IPS-18a (cell line): ENCODE results near the gene RAB23.

ENCODE experiments used
- H3K27ac ChIP-seq: one replicate; pipeline ENCODE4 v1.5.1; 2013; ENCODE audit warnings: low read length
- H3K27me3 ChIP-seq: one replicate; pipeline ENCODE4 v1.6.1; 2013; ENCODE audit warnings: mild to moderate bottlenecking, low read length; ENCODE audit not compliant: control insufficient read depth, insufficient read depth
- H3K36me3 ChIP-seq: one replicate; pipeline ENCODE4 v1.6.1; 2013; ENCODE audit warnings: low read depth, low read length; ENCODE audit not compliant: control insufficient read depth
- H3K4me1 ChIP-seq: one replicate; pipeline ENCODE4 v1.6.1; 2013; ENCODE audit warnings: low read depth, low read length; ENCODE audit not compliant: control insufficient read depth
- H3K4me3 ChIP-seq: one replicate; pipeline ENCODE4 v1.5.1; 2013; ENCODE audit warnings: low read length
- H3K9ac ChIP-seq: one replicate; pipeline ENCODE4 v1.6.1; 2013; ENCODE audit warnings: mild to moderate bottlenecking, low read length, moderate library complexity
- H3K9me3 ChIP-seq: one replicate; pipeline ENCODE4 v1.6.1; 2013; ENCODE audit warnings: low read depth, low read length; ENCODE audit not compliant: control insufficient read depth

The RAB23 gene

GRCh38 chr6:57226221-57226620 lies 4.1 kb upstream of the RAB23 start:
- H3K9ac ChIP-seq: no peak overlapping the region
- no peak overlapping the region for H3K4me3 ChIP-seq
- H3K4me1 ChIP-seq: peaks cover 4% of the 10 kb centered on the region
- no peak overlapping the region for H3K27ac ChIP-seq
- no peaks in the 10 kb centered on the region for H3K36me3 ChIP-seq
- no peaks in the 10 kb centered on the region for H3K9me3 ChIP-seq
- peaks cover 10% of the 10 kb centered on the region for H3K27me3 ChIP-seq

DNA sequence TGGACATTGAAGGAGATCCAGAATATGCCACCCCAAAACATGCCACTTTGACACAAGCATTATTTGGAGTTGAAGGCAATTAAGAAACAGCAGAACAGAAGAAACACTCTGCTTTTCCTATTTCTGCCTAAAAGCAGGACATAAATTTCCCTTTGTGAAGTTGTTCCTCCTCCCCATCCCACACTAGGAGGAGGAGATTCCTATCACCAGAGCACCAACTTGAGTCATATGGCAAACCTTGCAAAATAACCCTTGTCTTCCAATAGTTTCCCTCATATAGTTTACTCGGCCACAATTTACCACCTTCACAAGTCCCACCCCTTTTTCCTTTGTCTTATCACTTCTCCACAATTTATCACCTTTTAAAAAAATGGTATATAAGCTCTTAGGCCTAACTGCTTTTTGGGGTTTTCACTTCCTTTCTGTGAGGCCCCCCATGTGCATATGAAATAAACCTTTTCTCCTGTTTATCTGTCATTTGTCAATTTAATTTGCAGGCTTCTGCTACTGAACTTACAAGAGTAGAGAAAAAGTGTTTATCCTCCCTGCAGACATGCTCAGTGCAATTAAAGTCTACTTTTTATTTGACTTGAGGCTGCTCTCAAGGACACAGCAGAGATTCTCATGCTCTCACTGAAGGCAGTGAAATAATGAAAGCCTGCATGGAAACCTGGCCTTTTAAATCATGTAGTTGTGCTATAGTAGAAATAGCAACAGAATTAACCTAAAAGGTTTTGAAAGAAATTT lies 2.8 kb upstream of the RAB23 start:
- Histone ChIP-seq H3K9me3 (no peaks in the 10 kb centered on the region), H3K9ac (no peak overlapping the region), H3K27me3 (peaks cover 10% of the 10 kb centered on the region), H3K4me3 (no peak overlapping the region), H3K4me1 (peaks cover 4% of the 10 kb centered on the region), H3K36me3 (no peaks in the 10 kb centered on the region), H3K27ac (no peak overlapping the region)

DNA sequence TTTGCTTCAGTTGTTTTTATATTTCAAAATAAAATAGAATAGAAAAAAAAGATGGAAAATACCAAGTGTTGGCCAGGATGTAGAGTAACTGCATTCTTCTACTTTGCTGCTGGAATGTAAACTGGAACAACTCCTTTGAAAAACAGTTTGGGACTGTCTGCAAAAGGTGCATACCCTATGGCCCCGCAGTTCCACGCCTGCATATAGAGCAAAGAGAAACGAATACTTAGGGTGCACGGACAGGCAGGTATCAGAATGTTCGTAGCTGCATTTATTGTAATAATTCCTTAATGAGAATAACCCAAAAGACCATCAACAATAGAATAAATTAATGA lies 603 bp upstream of the RAB23 start:
- H3K4me1 ChIP-seq: peaks cover 4% of the 10 kb centered on the region
- peak overlapping the region; percentile 85 for H3K9ac ChIP-seq
- H3K9me3 ChIP-seq: no peaks in the 10 kb centered on the region
- H3K27ac ChIP-seq: no peak overlapping the region
- no peaks in the 10 kb centered on the region for H3K36me3 ChIP-seq
- peak overlapping the region; percentile 98 for H3K4me3 ChIP-seq
- peaks cover 10% of the 10 kb centered on the region for H3K27me3 ChIP-seq

DNA sequence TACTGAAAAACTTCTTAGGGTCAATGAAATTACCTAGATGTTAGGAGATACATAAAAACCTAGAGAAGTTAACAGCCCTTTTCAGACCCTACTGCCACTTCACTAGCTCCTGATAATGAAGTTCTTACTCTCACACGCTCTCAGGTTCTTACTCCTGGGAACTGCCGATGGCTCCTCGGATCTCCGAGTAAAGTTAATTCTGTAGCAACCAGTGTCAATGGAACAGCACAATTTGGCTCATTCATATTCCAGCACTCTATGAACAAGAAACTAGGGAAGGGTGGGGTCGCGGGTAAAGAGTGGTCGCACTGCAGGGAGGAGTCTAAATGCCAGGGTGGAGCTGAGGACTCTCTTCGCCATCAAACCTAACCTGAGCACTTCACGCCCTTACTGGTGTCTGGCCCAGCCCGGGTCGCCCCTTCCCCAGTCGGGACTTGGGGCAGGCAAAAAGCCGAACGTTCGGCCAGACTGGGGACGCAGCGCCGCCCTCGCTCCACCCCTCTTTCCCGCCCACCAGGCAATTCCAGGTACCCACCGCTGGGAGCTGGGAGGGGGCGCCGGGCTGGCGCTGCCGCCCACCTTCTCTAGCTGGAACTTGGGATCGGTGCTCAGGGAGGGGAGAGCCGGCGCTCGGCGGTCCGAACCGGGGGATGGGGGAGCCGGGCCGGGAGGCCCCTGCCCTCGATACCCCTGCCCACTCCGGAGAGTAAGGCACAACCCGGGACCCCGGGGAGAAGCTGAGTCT lies 744 bp downstream of the RAB23 start:
- no peaks in the 10 kb centered on the region for H3K9me3 ChIP-seq
- no peaks in the 10 kb centered on the region for H3K36me3 ChIP-seq
- H3K4me1 ChIP-seq: peaks cover 4% of the 10 kb centered on the region
- peak overlapping the region; percentile 45 for H3K27ac ChIP-seq
- H3K4me3 ChIP-seq: peak overlapping the region; percentile 98
- peak overlapping the region; percentile 85 for H3K9ac ChIP-seq
- peaks cover 10% of the 10 kb centered on the region for H3K27me3 ChIP-seq

DNA sequence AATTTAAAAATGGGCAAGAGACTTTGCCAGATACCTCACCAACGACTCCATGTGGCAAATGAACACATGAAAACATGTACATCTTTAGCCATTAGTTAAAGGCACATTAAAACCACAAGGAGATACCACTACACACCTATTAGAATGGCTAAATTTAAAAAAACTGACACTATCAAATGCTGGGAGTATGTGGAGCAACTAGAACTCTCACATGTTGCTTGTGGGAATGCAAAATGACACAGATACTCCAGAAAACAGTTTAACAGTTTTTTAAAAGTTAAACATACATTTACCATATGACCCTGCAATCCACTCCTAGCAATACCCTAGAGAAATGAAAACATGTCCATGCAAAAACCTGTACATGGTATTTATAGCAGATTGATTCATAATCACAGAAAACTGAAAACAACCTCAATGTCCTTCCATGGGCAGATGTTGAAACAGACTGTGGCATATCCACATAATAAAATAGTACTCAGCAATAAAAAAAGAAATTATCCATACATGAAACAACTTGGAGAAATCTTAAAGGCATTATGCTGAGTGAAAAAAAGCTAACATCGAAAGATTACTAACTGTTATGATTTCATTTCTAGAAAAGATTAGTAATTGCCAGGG lies 1.9 kb downstream of the RAB23 start:
- Histone ChIP-seq H3K4me1 (peaks cover 4% of the 10 kb centered on the region), H3K27me3 (peaks cover 10% of the 10 kb centered on the region), H3K27ac (no peak overlapping the region), H3K9me3 (no peaks in the 10 kb centered on the region), H3K4me3 (peak overlapping the region; percentile 6), H3K9ac (no peak overlapping the region), H3K36me3 (no peaks in the 10 kb centered on the region)

DNA sequence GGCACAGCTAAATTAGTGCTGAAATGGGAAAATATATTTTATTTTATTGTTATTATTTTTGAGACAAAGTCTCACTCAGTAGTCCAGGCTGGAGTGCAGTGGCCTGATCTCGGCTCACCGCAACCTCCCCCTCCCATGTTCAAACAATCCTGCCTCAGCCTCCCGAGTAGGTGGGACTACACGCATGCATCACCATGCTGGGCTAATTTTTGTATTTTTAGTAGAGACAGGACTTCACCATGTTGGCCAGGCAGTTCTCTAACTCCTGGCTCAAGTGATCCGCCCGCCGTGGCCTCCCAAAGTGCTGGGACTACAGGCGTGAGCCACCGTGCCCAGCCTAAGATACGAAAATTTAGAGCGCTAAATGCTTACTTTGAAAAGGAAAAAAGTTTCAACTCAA lies 4.8 kb downstream of the RAB23 start:
- no peaks in the 10 kb centered on the region for H3K27me3 ChIP-seq
- no peak overlapping the region for H3K27ac ChIP-seq
- H3K36me3 ChIP-seq: no peaks in the 10 kb centered on the region
- H3K4me3 ChIP-seq: no peak overlapping the region
- H3K4me1 ChIP-seq: no peaks in the 10 kb centered on the region
- no peaks in the 10 kb centered on the region for H3K9me3 ChIP-seq
- no peak overlapping the region for H3K9ac ChIP-seq

DNA sequence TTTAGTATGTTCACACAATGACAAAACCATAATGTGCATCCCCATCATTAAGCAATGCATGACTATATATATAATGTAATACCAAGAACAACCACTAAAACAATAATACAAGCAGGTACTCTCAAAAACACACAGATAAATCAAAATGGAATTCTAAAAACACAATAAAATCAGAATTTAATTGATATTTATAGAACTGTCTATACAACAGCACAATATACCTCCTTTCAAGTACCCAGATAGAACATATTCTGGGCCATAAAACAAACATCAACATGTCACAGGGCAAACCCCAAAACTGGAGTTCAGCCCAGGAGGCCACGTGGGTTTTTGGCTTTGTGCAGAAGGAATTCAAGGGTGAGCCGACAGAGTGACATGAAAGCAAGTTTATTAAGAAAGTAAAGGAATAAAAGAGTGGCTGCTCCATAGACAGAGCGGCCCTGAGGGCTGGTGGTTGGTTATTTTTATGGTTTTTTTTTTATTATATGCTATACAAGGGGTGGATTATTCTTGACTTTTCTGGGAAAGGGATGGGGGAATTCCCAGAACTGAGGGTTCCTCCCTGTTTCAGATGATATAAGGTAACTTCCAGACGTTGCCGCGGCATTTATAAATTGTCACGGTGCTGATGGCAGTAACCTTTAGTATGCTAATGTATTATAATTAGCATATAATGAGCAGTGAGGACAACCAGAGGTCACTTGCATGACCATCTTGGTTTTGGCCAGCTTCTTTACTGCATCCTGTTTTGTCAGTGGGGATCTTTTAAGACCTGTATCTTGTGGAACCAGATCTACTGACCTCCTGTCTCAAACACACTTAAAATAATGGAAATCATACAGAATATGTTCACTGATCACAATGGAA lies 5.6 kb downstream of the RAB23 start:
- Histone ChIP-seq H3K4me3 (no peak overlapping the region), H3K27ac (no peak overlapping the region), H3K4me1 (no peaks in the 10 kb centered on the region), H3K9me3 (no peaks in the 10 kb centered on the region), H3K9ac (no peak overlapping the region), H3K27me3 (no peaks in the 10 kb centered on the region), H3K36me3 (no peaks in the 10 kb centered on the region)

DNA sequence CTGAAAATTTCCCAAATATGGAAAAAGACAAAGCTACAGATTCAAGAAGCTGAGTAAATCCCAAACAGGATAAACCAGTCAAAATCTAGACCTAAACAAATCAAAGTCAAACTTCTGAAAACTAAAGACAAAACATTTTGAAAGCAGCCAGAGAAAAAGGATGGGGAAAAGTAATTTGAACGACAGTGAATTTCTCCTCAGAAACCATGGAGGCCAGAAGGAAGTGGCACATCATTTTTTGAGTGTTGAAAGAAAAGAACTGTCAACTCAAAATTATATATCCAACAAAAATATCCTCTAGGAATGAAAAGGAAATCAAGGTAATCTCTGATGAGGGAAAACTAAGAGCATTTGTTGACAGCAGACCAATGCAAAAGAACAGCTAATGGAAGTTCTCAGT lies 6.8 kb downstream of the RAB23 start:
- H3K9me3 ChIP-seq: no peaks in the 10 kb centered on the region
- H3K4me1 ChIP-seq: no peaks in the 10 kb centered on the region
- no peak overlapping the region for H3K4me3 ChIP-seq
- no peaks in the 10 kb centered on the region for H3K27me3 ChIP-seq
- H3K9ac ChIP-seq: no peak overlapping the region
- no peaks in the 10 kb centered on the region for H3K36me3 ChIP-seq
- H3K27ac ChIP-seq: no peak overlapping the region

DNA sequence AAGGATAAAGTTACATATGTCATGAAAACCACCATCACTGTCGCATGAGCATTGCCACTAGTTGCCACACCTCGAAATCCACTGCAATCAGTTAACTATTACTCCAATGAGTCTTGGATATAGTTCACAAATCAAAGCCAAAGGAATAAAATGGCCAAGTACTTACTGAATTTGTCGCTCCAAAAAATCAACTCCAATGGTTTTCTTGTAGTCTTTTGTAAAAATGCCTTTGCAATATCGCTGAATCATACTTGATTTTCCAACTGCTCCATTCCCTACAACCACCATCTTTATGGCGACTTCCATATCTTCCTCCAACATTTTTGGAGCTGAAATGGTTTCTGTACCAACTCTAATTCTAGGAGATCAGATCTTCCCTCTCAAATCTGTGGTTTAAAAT lies 12.0 kb downstream of the RAB23 start:
- no peak overlapping the region for H3K9ac ChIP-seq
- no peaks in the 10 kb centered on the region for H3K36me3 ChIP-seq
- no peak overlapping the region for H3K4me3 ChIP-seq
- H3K9me3 ChIP-seq: no peaks in the 10 kb centered on the region
- no peak overlapping the region for H3K27ac ChIP-seq
- no peaks in the 10 kb centered on the region for H3K27me3 ChIP-seq
- H3K4me1 ChIP-seq: no peaks in the 10 kb centered on the region

DNA sequence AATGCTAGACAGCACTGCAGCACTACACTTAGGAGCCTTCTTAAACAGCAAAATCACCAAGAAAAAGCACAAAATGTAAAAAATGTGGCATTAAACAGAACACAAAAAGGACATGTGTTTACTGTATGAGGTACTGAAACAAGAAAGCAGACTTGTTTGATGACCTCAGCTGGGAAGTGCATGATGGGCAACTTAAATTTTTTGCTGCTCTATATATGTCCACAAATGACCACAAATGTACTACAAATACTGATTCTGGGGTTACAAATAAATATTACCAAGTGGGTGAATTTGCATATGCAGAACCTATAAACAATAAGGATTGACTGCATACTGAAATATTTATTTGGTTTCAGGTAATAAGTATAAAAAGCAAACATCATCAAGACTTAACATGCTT lies 13.1 kb downstream of the RAB23 start:
- Histone ChIP-seq H3K36me3 (no peaks in the 10 kb centered on the region), H3K4me3 (no peak overlapping the region), H3K27ac (no peak overlapping the region), H3K9me3 (no peaks in the 10 kb centered on the region), H3K27me3 (no peaks in the 10 kb centered on the region), H3K4me1 (no peaks in the 10 kb centered on the region), H3K9ac (no peak overlapping the region)

GRCh38 chr6:57207872-57208271 lies 14.2 kb downstream of the RAB23 start:
- Histone ChIP-seq H3K9ac (no peak overlapping the region), H3K4me3 (no peak overlapping the region), H3K36me3 (no peaks in the 10 kb centered on the region), H3K4me1 (no peaks in the 10 kb centered on the region), H3K27me3 (no peaks in the 10 kb centered on the region), H3K9me3 (no peaks in the 10 kb centered on the region), H3K27ac (no peak overlapping the region)
